Mammary epithelial cell (primary cell): Measurements from ENCODE around the gene MOCS1.

Experiments used
- EZH2 ChIP-seq: IDR thresholded peaks from 2 replicates; pipeline ENCODE4 v1.6.1; 2012; ENCODE audit warnings: low read length, inconsistent platforms, borderline replicate concordance
- TF ChIP-seq, protein P1 (sequence below), 2 donors: IDR thresholded peaks in 1 of 2; conservative IDR thresholded peaks in 1 of 2; 2 replicates each; pipeline ENCODE4 v1.5.1; 2011 to 2012; ENCODE audit warnings: inconsistent platforms in 2 of 2, low read length in 2 of 2, mild to moderate bottlenecking in 2 of 2, control low read depth in 1 of 2, low read depth in 1 of 2; ENCODE audit not compliant: insufficient read depth in 1 of 2; ENCODE audit errors: extremely low read depth in 1 of 2

GRCh38 chr6:39896701-39897100, 37.6 kb downstream of the MOCS1 start:
- TF ChIP-seq, protein P1, sequence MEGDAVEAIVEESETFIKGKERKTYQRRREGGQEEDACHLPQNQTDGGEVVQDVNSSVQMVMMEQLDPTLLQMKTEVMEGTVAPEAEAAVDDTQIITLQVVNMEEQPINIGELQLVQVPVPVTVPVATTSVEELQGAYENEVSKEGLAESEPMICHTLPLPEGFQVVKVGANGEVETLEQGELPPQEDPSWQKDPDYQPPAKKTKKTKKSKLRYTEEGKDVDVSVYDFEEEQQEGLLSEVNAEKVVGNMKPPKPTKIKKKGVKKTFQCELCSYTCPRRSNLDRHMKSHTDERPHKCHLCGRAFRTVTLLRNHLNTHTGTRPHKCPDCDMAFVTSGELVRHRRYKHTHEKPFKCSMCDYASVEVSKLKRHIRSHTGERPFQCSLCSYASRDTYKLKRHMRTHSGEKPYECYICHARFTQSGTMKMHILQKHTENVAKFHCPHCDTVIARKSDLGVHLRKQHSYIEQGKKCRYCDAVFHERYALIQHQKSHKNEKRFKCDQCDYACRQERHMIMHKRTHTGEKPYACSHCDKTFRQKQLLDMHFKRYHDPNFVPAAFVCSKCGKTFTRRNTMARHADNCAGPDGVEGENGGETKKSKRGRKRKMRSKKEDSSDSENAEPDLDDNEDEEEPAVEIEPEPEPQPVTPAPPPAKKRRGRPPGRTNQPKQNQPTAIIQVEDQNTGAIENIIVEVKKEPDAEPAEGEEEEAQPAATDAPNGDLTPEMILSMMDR (conservative IDR thresholded peaks at IDR 0.05 in 1 of 2, IDR thresholded peaks at IDR 0.05 in 1 of 2; ENCODE audit: extremely low read depth in 1 of 2, insufficient read depth in 1 of 2, low read depth in 1 of 2, low read length in 2 of 2) = no peak
- no peak for TF ChIP-seq EZH2
